HCT116 (cell line): Measurements from ENCODE around the gene SPIRE2. TPM values are rescaled to one million over a fixed set of nuclear protein-coding genes. Genes with fewer than 3 reads are reported as not detected.

ENCODE experiments used
- ATAC-seq: fragments of 200-7000 bp; cut with Tn5 transposase; 2 replicates; pipeline ENCODE4 v1.9.1; 2020; ENCODE audit warnings: mild to moderate bottlenecking, moderate library complexity
- BruUV-seq: library from RNA; stranded (reverse); fragments of 400-500 nt; replicated peaks from 2 replicates; lab custom pipeline; 2021; lab: Mats Ljungman, UMichigan
- CTCF ChIA-PET: fragments of 300-600 bp; sonication (Branson Sonifier 250); formaldehyde crosslinking; loops from one replicate; lab custom pipeline; 2021; ENCODE audit warnings: antibody characterized with exemption; lab: Charles Lee
- POLR2A ChIA-PET: fragments of 300-600, 350-600 bp; sonication (Branson Sonifier 250); formaldehyde crosslinking; loops from one replicate; lab custom pipeline; 2021; ENCODE audit warnings: antibody characterized with exemption; lab: Charles Lee
- RAD21 ChIA-PET, 2 experiments: fragments of 300-600 bp; sonication (Branson Sonifier 250); formaldehyde crosslinking; loops; one replicate each; lab custom pipeline; 2023; ENCODE audit warnings: low total read pairs in 2 of 2; ENCODE audit not compliant: uncharacterized antibody in 2 of 2, unreplicated experiment in 2 of 2, low non-redundant PET in 1 of 2; lab: Charles Lee
- DNase-seq: peaks from one replicate; pipeline ENCODE4 v3.0.0-alpha.2; 2010; ENCODE audit warnings: low read depth, low spot score
- H2AFZ ChIP-seq: fragments of 200-600 bp; shearing (Covaris generic), sonication (generic); 2 replicates; pipeline ENCODE4 v1.6.1; 2017; ENCODE audit warnings: low read depth, mixed run types, mixed read lengths, antibody characterized with exemption, low read length; ENCODE audit not compliant: poor library complexity, severe bottlenecking
- H3K27ac ChIP-seq: 2 replicates; pipeline ENCODE4 v1.5.1; 2012; ENCODE audit warnings: low read depth, low read length
- H3K27me3 ChIP-seq: fragments of 200-600 bp; sonication (generic); 2 replicates; pipeline ENCODE4 v1.6.1; 2016; ENCODE audit warnings: mixed run types, low read length, mixed read lengths; ENCODE audit not compliant: insufficient read depth
- H3K36me3 ChIP-seq, 2 experiments: fragments of 200-500 bp in 1 of 2; fragments of 200-600 bp in 1 of 2; sonication (Bioruptor generic) in 1 of 2; sonication (generic) in 1 of 2; 2 replicates each; pipeline versions ENCODE4 v1.5.1 to v1.6.1; 2014 to 2016; ENCODE audit warnings: low read length in 2 of 2, inconsistent platforms in 1 of 2, mixed read lengths in 1 of 2, mixed run types in 1 of 2; ENCODE audit not compliant: insufficient read depth in 2 of 2, control insufficient read depth in 1 of 2
- H3K4me1 ChIP-seq, 2 experiments: fragments of 200-600 bp in 1 of 2; sonication (generic) in 1 of 2; 2 replicates each; pipeline versions ENCODE4 v1.5.1 to v1.6.1; 2012 to 2017; ENCODE audit warnings: low read length in 2 of 2, inconsistent platforms in 1 of 2, mild to moderate bottlenecking in 1 of 2, mixed read lengths in 1 of 2, mixed run types in 1 of 2, moderate library complexity in 1 of 2; ENCODE audit not compliant: insufficient read depth in 2 of 2, control insufficient read depth in 1 of 2
- H3K4me2 ChIP-seq: fragments of 200-600 bp; sonication (generic); 2 replicates; pipeline ENCODE4 v1.6.1; 2017; ENCODE audit warnings: mixed run types, low read length, mixed read lengths
- H3K4me3 ChIP-seq, 2 experiments: fragments of 200-600 bp in 1 of 2; sonication (generic) in 1 of 2; replicated peaks in 1 of 2; 2 replicates each; pipeline ENCODE4 v1.5.1; 2011 to 2016; ENCODE audit warnings: low read length in 2 of 2, control low read depth in 1 of 2, low read depth in 1 of 2, mild to moderate bottlenecking in 1 of 2, mixed read lengths in 1 of 2, mixed run types in 1 of 2
- H3K79me2 ChIP-seq: fragments of 200-600 bp; sonication (generic); 2 replicates; pipeline ENCODE4 v1.6.1; 2017; ENCODE audit warnings: mild to moderate bottlenecking, mixed run types, low read length, moderate library complexity, mixed read lengths; ENCODE audit not compliant: insufficient read depth
- H3K9ac ChIP-seq: fragments of 200-600 bp; sonication (generic); 2 replicates; pipeline ENCODE4 v1.6.1; 2016; ENCODE audit warnings: low read length, mixed read lengths
- H3K9me2 ChIP-seq: fragments of 200-600 bp; sonication (generic), shearing (Covaris generic); 2 replicates; pipeline ENCODE4 v1.6.1; 2017; ENCODE audit warnings: mixed run types, mild to moderate bottlenecking, moderate library complexity; ENCODE audit not compliant: insufficient read depth
- H3K9me3 ChIP-seq, 2 experiments: fragments of 200-500 bp in 1 of 2; fragments of 200-600 bp in 1 of 2; sonication (Bioruptor generic) in 1 of 2; sonication (generic) in 1 of 2; 2 replicates each; pipeline ENCODE4 v1.6.1; 2014 to 2017; ENCODE audit warnings: low read length in 2 of 2, mixed read lengths in 2 of 2, inconsistent platforms in 1 of 2, low read depth in 1 of 2, mild to moderate bottlenecking in 1 of 2, mixed run types in 1 of 2, moderate library complexity in 1 of 2; ENCODE audit not compliant: control insufficient read depth in 1 of 2, insufficient read depth in 1 of 2
- H4K20me1 ChIP-seq: fragments of 200-600 bp; sonication (generic), shearing (Covaris generic); 2 replicates; pipeline ENCODE4 v1.6.1; 2017; ENCODE audit warnings: mixed run types, mild to moderate bottlenecking, moderate library complexity; ENCODE audit not compliant: insufficient read depth
- ATF3 ChIP-seq: IDR thresholded peaks from 2 replicates; pipeline ENCODE4 v1.6.1; 2012
- CEBPB ChIP-seq: IDR thresholded peaks from 2 replicates; pipeline ENCODE4 v1.6.1; 2012; ENCODE audit warnings: low read depth
- EZH2phosphoT487 ChIP-seq: fragments of 200-600 bp; IDR thresholded peaks from 2 replicates; pipeline ENCODE4 v1.6.1; 2018; ENCODE audit warnings: antibody characterized with exemption, borderline replicate concordance
- FOSL1 ChIP-seq: IDR thresholded peaks from 2 replicates; pipeline ENCODE4 v1.6.1; 2012; ENCODE audit warnings: low read depth
- JUND ChIP-seq: IDR thresholded peaks from 2 replicates; pipeline ENCODE4 v1.6.1; 2012
- MAX ChIP-seq: IDR thresholded peaks from 2 replicates; pipeline ENCODE4 v1.6.1; 2012
- POLR2AphosphoS5 ChIP-seq: IDR thresholded peaks from 2 replicates; pipeline ENCODE4 v1.6.1; 2011; ENCODE audit warnings: mild to moderate bottlenecking, low read depth, low read length, moderate library complexity
- RAD21 ChIP-seq: IDR thresholded peaks from 2 replicates; pipeline ENCODE4 v1.6.1; 2012; ENCODE audit warnings: low read depth, mild to moderate bottlenecking
- SIN3A ChIP-seq: IDR thresholded peaks from 2 replicates; pipeline ENCODE4 v1.6.1; 2012; ENCODE audit warnings: low read depth
- SP1 ChIP-seq: IDR thresholded peaks from 2 replicates; pipeline ENCODE4 v1.6.1; 2012; ENCODE audit warnings: low read depth
- SRF ChIP-seq: IDR thresholded peaks from 2 replicates; pipeline ENCODE4 v1.6.1; 2012; ENCODE audit warnings: low read depth
- TCF7L2 ChIP-seq: IDR thresholded peaks from 2 replicates; pipeline ENCODE4 v1.7.0; 2011; ENCODE audit warnings: borderline replicate concordance, inconsistent platforms; ENCODE audit not compliant: insufficient read depth, insufficient read length; ENCODE audit errors: extremely low read depth
- YY1 ChIP-seq: IDR thresholded peaks from 2 replicates; pipeline ENCODE4 v1.6.1; 2011; ENCODE audit warnings: low read length, low read depth, moderate library complexity, mild to moderate bottlenecking; ENCODE audit not compliant: insufficient replicate concordance; ENCODE audit errors: extremely low read depth
- ZBTB33 ChIP-seq: IDR thresholded peaks from 2 replicates; pipeline ENCODE4 v1.6.1; 2011; ENCODE audit warnings: mild to moderate bottlenecking, low read length, moderate library complexity; ENCODE audit not compliant: insufficient replicate concordance; ENCODE audit errors: extremely low read depth
- ZFX ChIP-seq: fragments of 450-650 bp; IDR thresholded peaks from 2 replicates; pipeline ENCODE4 v1.6.1; 2017
- ZNF274 ChIP-seq: fragments of 200-500 bp; sonication (Bioruptor generic); IDR thresholded peaks from 2 replicates; pipeline ENCODE4 v1.6.1; 2014; ENCODE audit warnings: mild to moderate bottlenecking, low read depth, low read length, inconsistent platforms
- intact Hi-C: fragments of 100-400 bp; cut with micrococcal nuclease; formaldehyde crosslinking; loops from 2 replicates; pipeline ENCODE4 v1.10.0; 2022
- total RNA-seq: library from RNA; stranded (reverse); gene quantifications from one replicate; pipeline ENCODE4 v1.2.1, GENCODE V29; 2021; ENCODE audit not compliant: unreplicated experiment

Gene SPIRE2
- total RNA-seq, 1 experiment from 2014 or later = 21.2 TPM

- Histone ChIP-seq H3K9me3 (no peaks in the 10 kb centered on the region), H3K4me3 (no peak overlapping the region), H3K27me3 (no peaks in the 10 kb centered on the region), H3K79me2 (no peaks in the 10 kb centered on the region), H3K4me1 (peaks cover 15 to 25% of the 10 kb centered on the region in 2 experiments; a peak in 3 of 4 replicates), H3K27ac (0 out of 2 replicates have a peak overlapping the region, but pooled peaks have one; percentile 1), H3K36me3 (peaks cover 13 to 15% of the 10 kb centered on the region in 2 experiments; a peak in 3 of 4 replicates), H3K4me2 (no peak overlapping the region), H2AFZ (no peak overlapping the region), H3K9ac (no peak overlapping the region), H4K20me1 (no peaks in the 10 kb centered on the region)
- no TSS peak for BruUV-seq
- ChIA-PET CTCF (interaction anchor here (5.7 kb wide), 1 partner anchor 10 kb away, joined by 57 read pairs; the partner anchor contains the start of gene TUBB3), POLR2A (interaction anchor here (1.4 kb wide), 1 partner anchor 11 kb away, joined by 4 read pairs; the partner anchor contains the start of gene TUBB3)
- ATAC-seq (no peak), DNase-seq (no peak)
- TF ChIP-seq ZNF274 = no peak
- TF ChIP-seq JUND = no peak
- no peak for TF ChIP-seq ZFX
- peak; percentile 15; the same call in 1 of the 2 replicates for TF ChIP-seq POLR2AphosphoS5
- TF ChIP-seq EZH2phosphoT487 = no peak
- TF ChIP-seq, all 23 proteins: peak for 1
- H3K9me2 ChIP-seq = no peaks in the 10 kb centered on the region
- RAD21 ChIA-PET = no interaction called here
- intact Hi-C loops = no loop called here
Observed at GRCh38 chr16:89912143-89912542, 83.9 kb downstream of the SPIRE2 start.

GRCh38 chr16:89912627-89913026 lies 84.4 kb downstream of the SPIRE2 start:
- Histone ChIP-seq H3K79me2 (no peaks in the 10 kb centered on the region), H3K4me3 (no peak overlapping the region), H4K20me1 (no peaks in the 10 kb centered on the region), H3K4me2 (no peak overlapping the region), H3K9me2 (no peaks in the 10 kb centered on the region), H3K9me3 (no peaks in the 10 kb centered on the region), H3K36me3 (peaks cover 10 to 15% of the 10 kb centered on the region in 2 experiments; a peak in 3 of 4 replicates), H3K4me1 (peaks cover 20 to 29% of the 10 kb centered on the region in 2 experiments), H3K27me3 (no peaks in the 10 kb centered on the region), H3K9ac (no peak overlapping the region), H2AFZ (no peak overlapping the region), H3K27ac (peak overlapping the region; percentile 17; the same call in 1 of the 2 replicates)
- RAD21 ChIA-PET = no interaction called here
- CTCF ChIA-PET = interaction anchor here (5.7 kb wide), 1 partner anchor 9 kb away, joined by 57 read pairs; the partner anchor contains the start of gene TUBB3
- POLR2A ChIA-PET = interaction anchor here (1.4 kb wide), 1 partner anchor 10 kb away, joined by 4 read pairs; the partner anchor contains the start of gene TUBB3
- intact Hi-C loops = no loop called here
- ATAC-seq (no peak), DNase-seq (no peak)
- BruUV-seq = no TSS peak
- TF ChIP-seq SP1 = no peak
- no peak for TF ChIP-seq JUND
- TF ChIP-seq TCF7L2 = no peak
- TF ChIP-seq ZNF274 = no peak
- no peak for TF ChIP-seq RAD21
- TF ChIP-seq MAX = no peak
- no peak for TF ChIP-seq SIN3A
- TF ChIP-seq YY1 = no peak
- TF ChIP-seq FOSL1 = no peak
- TF ChIP-seq EZH2phosphoT487 = no peak
- no peak for TF ChIP-seq ATF3
- TF ChIP-seq ZBTB33 = no peak
- TF ChIP-seq SRF = no peak
- no peak for TF ChIP-seq CEBPB
